T-helper 1 cell (primary cell): Measurements from ENCODE around the gene ARSG.
A peak's percentile ranks its signal among the peaks of the same experiment; 100 is the strongest.
"Not testable (repeated sequence)": the region's sequence is repeated elsewhere in the genome, so short reads cannot be mapped to it uniquely, and the experiment has no call there.

Experiments
- DNase-seq, 5 donors: peaks; one replicate each; pipeline ENCODE4 v3.0.0-alpha.2; 2012 to 2020

ARSG gene

DNA sequence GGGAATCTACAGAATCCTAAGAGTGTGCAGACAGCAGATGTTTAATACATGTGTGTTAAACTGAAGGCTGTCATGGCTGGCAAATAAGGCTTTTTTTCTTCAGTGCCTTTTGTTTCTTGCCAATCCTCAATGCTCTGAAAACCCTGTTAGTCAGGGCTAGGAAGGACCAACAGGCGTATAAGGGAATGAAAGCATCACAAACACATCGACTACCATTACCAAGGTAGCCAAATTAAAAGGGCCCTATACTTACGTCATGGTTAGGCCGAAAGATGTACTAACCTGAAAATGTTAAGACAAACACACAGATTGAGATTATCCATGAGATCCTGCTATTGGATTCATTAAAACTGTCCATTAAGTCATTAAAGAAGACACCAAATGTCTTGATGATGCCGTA lies 13.5 kb upstream of the ARSG start:
- no peak for DNase-seq

- not testable (repeated sequence) for DNase-seq
Observed at GRCh38 chr17:68281965-68282364, 9.3 kb upstream of the ARSG start.

- DNase-seq: no peak
Observed at GRCh38 chr17:68288375-68288774, 2.9 kb upstream of the ARSG start.

DNA sequence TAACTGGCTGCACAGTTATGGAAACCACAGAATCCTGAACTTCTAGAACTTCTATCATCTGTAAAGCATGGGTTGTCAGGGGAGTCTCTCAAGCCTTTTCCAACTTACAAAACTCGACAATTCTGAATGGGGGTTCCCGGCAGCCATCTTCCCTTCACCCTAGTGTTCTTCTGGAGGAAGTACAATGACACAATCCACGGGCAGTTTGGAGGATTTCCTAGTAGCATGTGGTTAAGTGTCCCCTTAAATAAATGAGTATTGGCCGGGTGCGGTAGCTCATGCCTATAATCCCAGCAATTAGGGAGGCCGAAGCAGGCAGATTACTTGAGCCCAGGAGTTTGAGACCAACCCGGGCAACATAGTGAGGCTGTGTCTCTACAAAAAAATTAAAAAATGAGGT lies 2.5 kb upstream of the ARSG start:
- DNase-seq: peak in 1 of 5 donors; percentile 28

GRCh38 chr17:68289473-68289872 lies 1.8 kb upstream of the ARSG start:
- no peak for DNase-seq

- DNase-seq: no peak
Observed at GRCh38 chr17:68289936-68290267, 1.4 kb upstream of the ARSG start.

GRCh38 chr17:68290268-68290954 lies 884 bp upstream of the ARSG start:
- DNase-seq: peak; percentile 47 to 72 (median 55)

- peak; percentile 87 to 98 (median 90) for DNase-seq
Observed at GRCh38 chr17:68291836-68292688, 767 bp downstream of the ARSG start.

- no peak for DNase-seq
Observed at GRCh38 chr17:68292689-68293040, 1.4 kb downstream of the ARSG start.

- no peak for DNase-seq
Observed at GRCh38 chr17:68293490-68294195, 2.3 kb downstream of the ARSG start.

- DNase-seq: no peak
Observed at GRCh38 chr17:68294196-68294555, 2.9 kb downstream of the ARSG start.

DNA sequence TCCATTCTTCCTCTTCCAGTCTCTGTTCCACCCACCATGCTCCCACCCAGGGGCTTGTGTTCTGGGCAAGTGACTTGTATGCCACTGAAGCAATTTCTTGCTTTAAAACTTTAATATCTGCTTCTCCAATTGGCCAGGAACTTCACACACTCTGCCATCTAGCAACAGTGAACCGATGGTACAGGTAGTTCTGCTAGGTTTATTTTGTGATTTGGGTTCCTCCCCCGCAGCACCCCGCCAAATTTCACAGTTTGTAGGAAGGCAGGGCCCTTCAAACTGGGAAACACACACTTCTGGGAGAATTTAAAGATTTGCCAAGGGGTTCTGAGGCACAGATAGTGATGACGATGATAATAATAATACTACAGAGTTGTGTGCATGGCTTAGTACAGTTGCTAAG lies 3.3 kb downstream of the ARSG start:
- no peak for DNase-seq

DNA sequence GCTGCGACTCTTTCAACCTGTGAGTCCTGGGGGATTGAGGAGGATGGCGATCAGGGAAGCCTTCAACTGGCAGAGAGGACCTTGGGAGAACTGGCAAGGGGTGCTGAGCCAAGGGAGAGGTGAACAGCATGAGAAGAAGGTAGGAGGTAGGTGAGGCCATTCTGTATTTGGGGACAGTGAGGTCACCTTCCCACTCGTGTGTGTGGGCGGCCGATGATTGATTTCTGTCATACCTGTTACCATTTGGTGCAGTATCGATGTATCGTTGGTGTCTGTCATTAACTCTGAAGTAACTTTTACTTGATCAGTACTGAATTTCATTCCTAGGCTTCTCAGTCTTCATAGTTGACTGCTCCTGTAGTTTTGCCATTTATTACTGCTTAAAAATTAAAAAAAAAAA lies 3.8 kb downstream of the ARSG start:
- DNase-seq: no peak

DNA sequence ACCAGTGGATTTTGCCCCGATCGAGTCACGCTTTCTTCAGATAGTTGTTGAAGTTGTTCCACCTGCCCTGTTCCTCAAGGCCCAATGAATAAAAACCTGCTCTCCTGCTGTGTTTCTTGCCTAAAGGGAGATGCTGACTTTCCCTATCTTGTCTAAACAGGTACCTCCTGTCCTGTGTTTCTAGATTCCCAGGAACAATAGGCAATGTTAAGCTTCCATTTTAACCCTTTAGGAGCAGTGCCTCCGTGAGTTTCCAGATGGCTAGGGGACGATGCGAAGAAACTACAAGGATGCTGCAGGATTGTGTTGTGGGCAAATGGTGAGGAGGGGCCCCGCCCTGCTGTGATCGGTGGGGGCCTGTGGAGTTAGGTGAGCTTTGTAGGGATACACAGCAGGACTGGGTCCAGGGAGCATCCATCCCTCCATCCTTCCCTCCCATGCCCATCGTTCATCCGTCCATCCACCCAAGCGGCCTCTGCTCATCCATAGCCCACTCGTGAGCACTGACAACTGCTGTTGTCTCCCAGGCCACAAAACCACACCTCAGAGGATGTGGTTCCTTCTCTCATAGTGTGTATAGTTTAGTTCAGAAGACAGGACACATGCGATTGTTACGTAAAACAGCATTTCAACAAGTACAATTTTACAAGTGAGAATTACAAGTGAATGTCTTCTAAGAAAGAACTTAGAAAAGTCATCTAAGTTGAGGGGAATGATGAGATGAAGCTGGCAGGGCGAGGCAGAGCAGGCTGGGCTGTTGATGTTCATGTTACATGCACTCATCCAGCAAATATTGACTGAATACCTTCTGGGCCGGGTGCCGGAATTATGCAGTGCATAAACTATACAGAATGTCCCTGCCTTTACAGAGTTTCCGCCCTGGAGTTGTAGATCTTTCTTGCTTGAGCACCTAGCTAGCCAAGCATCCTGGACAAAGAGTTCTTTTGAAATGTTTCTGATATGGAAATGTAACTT lies 5.2 kb downstream of the ARSG start:
- peak; percentile 22 to 92 (median 60) for DNase-seq

DNA sequence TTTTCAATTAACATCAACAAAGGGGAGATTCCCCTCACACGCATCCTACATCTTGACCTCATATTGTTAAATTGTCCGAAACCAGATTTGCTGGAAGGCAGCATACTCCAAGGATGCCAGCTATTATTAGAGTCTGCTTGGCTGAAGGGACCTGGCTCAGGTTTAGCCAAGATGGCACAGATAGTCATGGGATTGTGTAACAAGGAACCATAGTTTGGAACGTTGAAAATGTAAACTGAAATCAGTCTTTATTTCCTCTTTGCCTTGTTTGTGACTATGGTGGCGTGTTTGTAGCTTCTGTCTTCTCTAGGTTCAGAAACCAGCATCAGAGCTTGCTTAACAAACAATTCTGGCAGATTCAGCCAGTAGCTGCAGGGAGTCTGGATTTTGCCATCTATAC lies 5.9 kb downstream of the ARSG start:
- no peak for DNase-seq

DNA sequence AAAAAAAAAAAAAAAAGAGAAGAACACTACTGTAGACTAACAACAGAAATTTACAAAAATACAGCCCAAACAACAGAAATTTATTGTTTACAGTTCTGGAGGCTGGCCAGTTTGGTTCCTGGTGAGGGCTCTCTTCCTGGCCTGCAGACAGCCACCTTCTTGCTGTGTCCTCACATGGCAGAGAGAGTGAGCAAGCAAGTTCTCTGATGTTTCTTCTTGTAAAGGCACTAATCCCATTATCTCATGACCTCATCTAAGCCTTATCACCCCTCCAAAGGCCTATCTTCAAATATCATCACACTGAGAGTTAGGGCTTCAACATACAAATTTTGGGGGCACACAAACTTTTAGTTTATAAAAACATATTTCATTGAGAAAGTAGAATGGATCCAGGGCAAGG lies 7.3 kb downstream of the ARSG start:
- no peak for DNase-seq

DNA sequence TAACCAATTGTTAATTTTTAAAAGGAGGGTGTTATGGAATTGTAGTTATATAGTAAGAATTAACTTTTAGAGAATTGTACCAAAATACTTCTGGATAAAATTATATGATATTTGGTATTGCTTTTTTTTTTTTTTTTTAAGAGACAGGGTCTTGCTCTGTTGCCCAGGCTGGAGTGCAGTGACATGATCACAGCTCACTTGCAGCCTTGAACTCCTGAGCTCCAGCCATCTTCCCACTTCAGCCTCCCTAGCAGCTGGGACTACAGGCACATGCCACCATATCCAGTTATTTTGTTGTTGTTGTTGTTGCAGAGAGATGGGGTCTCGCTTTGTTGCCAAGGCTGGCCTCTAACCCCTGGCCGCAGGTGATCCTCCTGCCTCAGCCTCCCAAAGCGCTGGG lies 8.5 kb downstream of the ARSG start:
- DNase-seq: no peak

GRCh38 chr17:68301438-68301959 lies 10.2 kb downstream of the ARSG start:
- DNase-seq: no peak

GRCh38 chr17:68302066-68302564 lies 10.8 kb downstream of the ARSG start:
- no peak for DNase-seq

- DNase-seq: no peak
Observed at GRCh38 chr17:68302666-68303065, 11.4 kb downstream of the ARSG start.

DNA sequence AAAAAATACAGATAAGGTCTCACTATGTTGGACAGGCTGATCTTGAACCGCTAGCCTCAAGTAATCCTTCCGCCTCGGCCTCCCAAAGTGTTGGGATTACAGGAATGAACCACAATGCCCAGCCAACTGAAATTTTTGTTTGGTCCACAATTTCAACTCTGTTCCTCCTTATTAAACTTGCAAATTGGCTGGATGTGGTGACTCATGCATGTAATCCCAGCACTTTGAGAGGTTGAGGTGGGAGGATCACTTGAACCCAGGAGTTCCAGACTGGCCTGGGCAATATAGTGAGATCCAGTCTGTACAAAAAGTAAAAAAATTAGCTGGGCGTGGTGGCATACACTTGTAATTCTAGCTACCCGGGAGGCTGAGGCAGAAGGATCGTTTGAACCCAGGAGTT lies 13.4 kb downstream of the ARSG start:
- no peak for DNase-seq

DNA sequence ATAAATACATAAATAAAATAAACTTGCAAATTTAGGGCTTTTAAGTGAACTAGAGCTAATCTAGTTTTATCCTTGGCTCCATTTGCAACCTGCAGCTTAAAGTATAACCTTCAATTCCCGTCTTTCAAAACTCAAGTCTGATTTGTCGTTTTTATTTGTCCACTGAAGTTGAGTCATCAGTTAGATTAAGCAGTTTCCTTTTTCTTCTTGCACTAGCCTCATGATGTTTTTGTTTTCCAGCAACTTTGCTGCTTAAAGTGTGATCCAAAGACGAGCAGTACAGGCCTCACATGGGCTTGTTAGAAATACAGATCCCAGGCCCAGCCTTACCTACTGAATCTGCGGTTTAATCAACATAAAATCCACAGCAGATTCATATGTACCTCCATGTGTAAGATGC lies 13.8 kb downstream of the ARSG start:
- DNase-seq: no peak
